GM21717 (cell line): ENCODE results near the gene FNDC3B.
A peak's percentile ranks its signal among the peaks of the same experiment; 100 is the strongest.

ENCODE experiments used
- ATAC-seq: cut with Tn5 transposase; IDR thresholded peaks from one replicate; pipeline ENCODE4 v1.9.1; 2021; ENCODE audit warnings: mild to moderate bottlenecking, moderate library complexity; ENCODE audit not compliant: unreplicated experiment

The FNDC3B gene

GRCh38 chr3:172323894-172324610 is 284.7 kb downstream of the FNDC3B start:
- no peak for ATAC-seq

GRCh38 chr3:172324611-172325203 is 285.3 kb downstream of the FNDC3B start:
- ATAC-seq = no peak

- no peak for ATAC-seq
These were observed 286.1 kb downstream of the FNDC3B start for GRCh38 chr3:172325461-172325860.

- no peak for ATAC-seq
These were observed 287.6 kb downstream of the FNDC3B start for GRCh38 chr3:172326993-172327392.

GRCh38 chr3:172328282-172328681 is 288.9 kb downstream of the FNDC3B start:
- ATAC-seq = no peak

GRCh38 chr3:172329070-172329469 is 289.7 kb downstream of the FNDC3B start:
- no peak for ATAC-seq

GRCh38 chr3:172330413-172330812 is 291.0 kb downstream of the FNDC3B start:
- no peak for ATAC-seq

GRCh38 chr3:172332256-172333041 is 293.1 kb downstream of the FNDC3B start:
- ATAC-seq = peak; percentile 64

GRCh38 chr3:172333042-172333377 is 293.6 kb downstream of the FNDC3B start:
- ATAC-seq = no peak

- ATAC-seq = no peak
These were observed 294.5 kb downstream of the FNDC3B start for GRCh38 chr3:172333692-172334457.

- no peak for ATAC-seq
These were observed 295.4 kb downstream of the FNDC3B start for GRCh38 chr3:172334671-172335207.

- ATAC-seq = no peak
These were observed 300.5 kb downstream of the FNDC3B start for GRCh38 chr3:172339892-172340291.

- no peak for ATAC-seq
These were observed 301.2 kb downstream of the FNDC3B start for GRCh38 chr3:172340583-172340982.

- peak; percentile 52 for ATAC-seq
These were observed 302.2 kb downstream of the FNDC3B start for GRCh38 chr3:172341482-172342059.

GRCh38 chr3:172342097-172342659 is 302.8 kb downstream of the FNDC3B start:
- no peak for ATAC-seq

- no peak for ATAC-seq
These were observed 303.7 kb downstream of the FNDC3B start for GRCh38 chr3:172343117-172343516.

GRCh38 chr3:172343979-172344378 is 304.6 kb downstream of the FNDC3B start:
- no peak for ATAC-seq

GRCh38 chr3:172346161-172346560 is 306.8 kb downstream of the FNDC3B start:
- no peak for ATAC-seq

GRCh38 chr3:172347895-172348679 is 308.7 kb downstream of the FNDC3B start:
- no peak for ATAC-seq
